ENCODE results near the gene RGS19.

RGS19 gene

DNA sequence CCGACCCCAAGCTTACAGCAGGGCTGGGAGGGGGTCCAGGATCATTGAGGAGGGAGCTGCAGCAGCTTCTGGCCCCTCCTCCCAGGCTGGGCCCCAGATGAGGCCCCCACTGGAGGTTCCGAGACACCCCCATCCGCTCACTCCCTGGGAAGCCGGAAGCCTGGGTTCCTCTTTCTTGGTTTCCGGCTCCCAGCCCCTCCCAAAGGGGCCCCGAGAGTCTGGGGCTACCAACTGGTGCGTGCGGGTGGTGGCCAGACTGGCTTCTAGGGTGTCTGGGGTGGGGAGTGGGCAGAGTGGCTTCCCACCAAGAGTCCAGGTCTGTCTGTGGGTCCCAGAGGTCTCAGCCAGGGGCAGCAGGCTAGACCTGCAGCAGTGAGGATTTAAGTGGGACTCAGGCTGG lies 2.2 kb downstream of the RGS19 start:
- TF ChIP-seq CTCF (IDR thresholded peaks at IDR 0.05) (no peak), ZFX (IDR thresholded peaks at IDR 0.05; ENCODE audit: borderline replicate concordance) (no peak)
- H3K27ac ChIP-seq: no peak overlapping the region

DNA sequence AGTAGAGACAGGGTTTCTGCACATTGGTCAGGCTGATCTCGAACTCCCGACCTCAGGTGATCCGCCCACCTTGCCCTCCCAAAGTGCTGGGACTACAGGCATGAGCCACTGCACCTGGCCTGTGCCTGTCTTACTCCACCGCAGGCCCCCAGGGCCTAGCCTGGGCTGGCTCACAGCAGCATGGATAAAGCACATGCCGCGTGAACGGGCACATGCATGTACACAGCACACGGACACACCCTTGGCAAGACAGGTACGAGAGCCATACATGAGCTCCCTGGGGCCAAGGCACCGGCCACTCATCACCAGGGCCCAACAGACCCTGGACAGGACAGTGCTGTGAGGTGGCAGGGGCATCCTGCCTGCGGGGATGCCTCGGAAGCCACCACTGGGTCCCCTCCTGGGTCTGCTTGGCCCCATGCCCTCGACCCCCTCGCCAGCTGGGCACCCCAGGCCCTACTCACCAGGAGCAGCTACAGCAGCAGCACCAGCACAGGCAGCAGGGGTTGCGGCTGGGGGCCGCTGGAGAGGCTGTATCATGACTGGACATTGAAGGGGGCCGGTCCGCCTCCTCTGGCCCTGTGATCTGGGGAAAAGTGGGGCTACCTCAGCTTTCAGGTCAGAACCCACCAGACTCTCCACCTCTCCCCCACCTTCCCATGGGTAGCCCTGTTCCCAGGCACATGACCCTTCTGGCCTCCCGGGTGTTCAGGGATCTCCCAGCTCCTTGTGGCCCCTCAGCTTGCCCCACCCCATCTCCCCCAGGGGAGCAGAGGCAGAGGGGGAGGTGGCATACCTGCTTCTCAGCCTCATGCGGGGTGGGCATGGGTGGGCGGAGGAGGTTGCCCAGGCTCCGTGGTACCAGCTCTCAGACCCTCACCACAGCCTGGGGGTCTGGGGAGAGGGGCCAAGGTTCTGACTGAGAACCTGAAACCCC lies 3.0 kb downstream of the RGS19 start:
- no peak overlapping the region for H3K27ac ChIP-seq
- TF ChIP-seq CTCF (IDR thresholded peaks at IDR 0.05): no peak
- no peak for TF ChIP-seq ZFX (IDR thresholded peaks at IDR 0.05; ENCODE audit: borderline replicate concordance)

DNA sequence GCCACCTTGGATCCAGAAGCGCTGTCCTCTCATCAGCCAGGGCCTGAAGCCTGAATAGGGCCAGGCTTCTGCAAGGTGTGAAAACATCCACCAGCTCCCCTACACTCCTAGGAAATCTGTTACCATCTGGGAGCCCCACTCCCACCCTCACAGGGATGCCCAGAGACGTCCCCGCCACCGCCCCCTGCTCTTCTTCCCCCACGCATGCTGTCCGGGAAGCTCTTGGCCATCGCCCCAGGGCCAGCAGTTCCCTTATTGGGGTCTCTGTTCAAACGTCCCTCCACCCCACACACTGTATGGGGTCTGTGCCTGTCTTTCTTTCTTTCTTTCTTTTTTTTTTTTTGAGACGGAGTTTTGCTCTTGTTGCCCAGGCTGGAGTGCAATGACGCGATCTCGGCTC lies 3.8 kb downstream of the RGS19 start:
- TF ChIP-seq ZFX (IDR thresholded peaks at IDR 0.05; ENCODE audit: borderline replicate concordance): no peak
- no peak overlapping the region for H3K27ac ChIP-seq

- TF ChIP-seq CTCF (IDR thresholded peaks at IDR 0.05): no peak
- TF ChIP-seq ZFX (IDR thresholded peaks at IDR 0.05; ENCODE audit: borderline replicate concordance): no peak
- H3K27ac ChIP-seq: no peak overlapping the region
These were observed 4.4 kb downstream of the RGS19 start for GRCh38 chr20:64074963-64075362.

DNA sequence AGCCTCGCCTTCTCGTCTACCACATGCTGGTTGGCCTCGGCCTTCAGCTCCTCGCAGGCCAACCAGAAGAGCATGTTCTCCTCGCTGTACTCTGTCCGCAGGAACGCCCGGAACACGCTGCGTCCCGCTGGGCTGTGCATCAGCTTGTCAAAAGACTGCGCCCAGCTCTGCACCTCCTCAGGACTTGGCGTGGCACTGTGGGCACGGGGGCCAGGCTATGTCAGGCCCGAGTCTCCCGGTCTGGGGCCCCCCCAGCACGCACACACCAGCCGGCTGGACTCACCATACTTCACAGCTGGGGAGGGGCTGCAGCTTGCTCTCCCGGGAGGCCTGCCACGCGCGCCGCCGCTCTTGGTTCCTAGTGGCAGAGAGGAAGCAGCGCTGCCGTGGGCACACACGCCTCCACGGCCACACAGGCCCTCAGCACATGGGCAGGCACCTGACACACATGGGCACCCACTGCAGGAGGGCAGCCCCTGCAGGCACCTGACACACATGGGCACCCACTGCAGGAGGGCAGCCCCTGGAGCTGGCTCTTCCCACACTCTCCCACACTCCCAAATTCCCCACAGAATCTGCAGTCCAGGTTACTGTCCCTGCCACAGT lies 5.0 kb downstream of the RGS19 start:
- no peak for TF ChIP-seq CTCF (IDR thresholded peaks at IDR 0.05)
- no peak for TF ChIP-seq ZFX (IDR thresholded peaks at IDR 0.05; ENCODE audit: borderline replicate concordance)
- H3K27ac ChIP-seq: no peak overlapping the region

- TF ChIP-seq ZFX (IDR thresholded peaks at IDR 0.05; ENCODE audit: borderline replicate concordance) (no peak), CTCF (IDR thresholded peaks at IDR 0.05) (no peak)
- H3K27ac ChIP-seq: no peak overlapping the region
These were observed 5.7 kb downstream of the RGS19 start for GRCh38 chr20:64073476-64074183.

GRCh38 chr20:64072498-64073063 lies 6.7 kb downstream of the RGS19 start:
- no peak overlapping the region for H3K27ac ChIP-seq
- TF ChIP-seq CTCF (IDR thresholded peaks at IDR 0.05) (no peak), ZFX (IDR thresholded peaks at IDR 0.05; ENCODE audit: borderline replicate concordance) (no peak)
